SH-SY5Y (cell line): ENCODE data around the gene TBC1D22A.

Source experiments
- GATA2 ChIP-seq: IDR thresholded peaks from 2 replicates; pipeline ENCODE4 v1.6.1; 2011; ENCODE audit warnings: mild to moderate bottlenecking, low read depth, low read length
- GATA3 ChIP-seq: IDR thresholded peaks from 2 replicates; pipeline ENCODE4 v1.6.1; 2011; ENCODE audit warnings: low read depth, mild to moderate bottlenecking, low read length, moderate library complexity

DNA sequence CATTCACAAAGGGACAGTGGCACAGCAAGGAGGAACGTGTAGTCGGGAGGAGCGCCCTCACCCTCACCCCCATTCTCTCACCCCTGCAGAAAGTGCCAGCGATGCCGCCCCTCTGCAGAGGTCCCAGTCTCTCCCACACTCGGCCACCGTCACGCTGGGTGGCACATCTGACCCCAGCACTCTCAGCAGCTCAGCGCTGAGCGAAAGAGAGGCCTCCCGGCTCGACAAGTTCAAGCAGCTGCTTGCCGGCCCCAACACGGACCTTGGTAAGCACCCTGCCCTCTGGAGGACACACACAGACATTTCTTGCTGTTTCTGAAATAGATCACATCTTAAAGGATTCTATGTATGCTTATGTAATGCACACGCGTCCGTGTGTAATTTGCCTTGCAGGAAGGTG is 34.9 kb downstream of the TBC1D22A start:
- TF ChIP-seq GATA2 (no peak), GATA3 (no peak)
